GM13977 (cell line): ENCODE measurements around the gene FSTL4.

Source experiments
- DNase-seq: peaks from one replicate; pipeline ENCODE4 v3.0.0; 2012; ENCODE audit warnings: low spot score
- in situ Hi-C: fragments of 300-500 bp; cut with MboI; formaldehyde crosslinking; loops from one replicate; pipeline ENCODE4 v1.12.0; 2022; ENCODE audit warnings: low sequenced_read_pairs, low pct_unique_long_range_greater_than_20kb, mixed read lengths, inconsistent platforms; ENCODE audit not compliant: unreplicated experiment
- TF ChIP-seq, protein P1 (sequence below): IDR thresholded peaks from 2 replicates; pipeline ENCODE4 v1.5.1; 2012; ENCODE audit warnings: mild to moderate bottlenecking, control low read depth; ENCODE audit not compliant: insufficient read depth; ENCODE audit errors: extremely low read depth, missing control alignments

Gene FSTL4

DNA sequence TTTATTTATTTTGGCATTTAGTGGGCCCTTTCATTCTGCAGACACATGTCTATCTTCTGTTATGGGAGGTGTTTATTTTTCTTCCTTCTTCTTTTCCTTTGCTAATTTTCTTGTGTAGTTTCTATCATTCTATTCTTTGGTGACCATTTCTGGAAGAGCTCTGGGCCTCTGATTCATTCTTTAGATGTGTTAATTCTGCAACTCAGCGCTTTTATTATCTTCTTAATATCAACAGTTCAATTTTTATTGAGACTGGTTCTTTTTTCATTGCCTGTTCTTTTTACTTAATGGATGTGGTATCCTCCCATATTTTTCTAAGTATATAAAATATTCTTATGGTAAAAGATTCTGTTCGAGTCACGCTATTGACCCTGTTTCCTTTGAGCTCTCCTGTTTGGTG is 448.5 kb downstream of the FSTL4 start:
- in situ Hi-C loops, result no loop called here
- TF ChIP-seq, protein P1, sequence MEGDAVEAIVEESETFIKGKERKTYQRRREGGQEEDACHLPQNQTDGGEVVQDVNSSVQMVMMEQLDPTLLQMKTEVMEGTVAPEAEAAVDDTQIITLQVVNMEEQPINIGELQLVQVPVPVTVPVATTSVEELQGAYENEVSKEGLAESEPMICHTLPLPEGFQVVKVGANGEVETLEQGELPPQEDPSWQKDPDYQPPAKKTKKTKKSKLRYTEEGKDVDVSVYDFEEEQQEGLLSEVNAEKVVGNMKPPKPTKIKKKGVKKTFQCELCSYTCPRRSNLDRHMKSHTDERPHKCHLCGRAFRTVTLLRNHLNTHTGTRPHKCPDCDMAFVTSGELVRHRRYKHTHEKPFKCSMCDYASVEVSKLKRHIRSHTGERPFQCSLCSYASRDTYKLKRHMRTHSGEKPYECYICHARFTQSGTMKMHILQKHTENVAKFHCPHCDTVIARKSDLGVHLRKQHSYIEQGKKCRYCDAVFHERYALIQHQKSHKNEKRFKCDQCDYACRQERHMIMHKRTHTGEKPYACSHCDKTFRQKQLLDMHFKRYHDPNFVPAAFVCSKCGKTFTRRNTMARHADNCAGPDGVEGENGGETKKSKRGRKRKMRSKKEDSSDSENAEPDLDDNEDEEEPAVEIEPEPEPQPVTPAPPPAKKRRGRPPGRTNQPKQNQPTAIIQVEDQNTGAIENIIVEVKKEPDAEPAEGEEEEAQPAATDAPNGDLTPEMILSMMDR, result no peak
- no peak for DNase-seq

DNA sequence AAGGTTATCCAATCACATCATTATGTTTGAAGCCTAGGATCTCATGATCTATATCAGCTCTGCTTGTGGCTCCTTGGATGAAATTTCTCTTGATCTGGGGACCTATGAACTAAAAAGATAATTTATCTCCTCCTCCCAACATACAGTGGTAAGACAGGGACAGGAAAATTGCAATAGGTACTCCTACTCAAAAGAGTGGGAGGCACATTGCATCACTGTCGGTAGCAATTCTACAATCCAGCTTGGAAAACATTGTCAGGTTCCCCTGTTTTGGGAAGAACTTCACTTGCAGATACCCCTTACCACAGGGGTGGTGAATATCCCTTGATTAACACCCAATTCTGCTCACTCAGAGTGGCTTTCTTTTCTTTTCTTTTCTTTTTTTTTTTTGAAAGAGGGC is 452.8 kb downstream of the FSTL4 start:
- no peak for DNase-seq
- in situ Hi-C loops, result no loop called here
- TF ChIP-seq, protein P1, result no peak

DNA sequence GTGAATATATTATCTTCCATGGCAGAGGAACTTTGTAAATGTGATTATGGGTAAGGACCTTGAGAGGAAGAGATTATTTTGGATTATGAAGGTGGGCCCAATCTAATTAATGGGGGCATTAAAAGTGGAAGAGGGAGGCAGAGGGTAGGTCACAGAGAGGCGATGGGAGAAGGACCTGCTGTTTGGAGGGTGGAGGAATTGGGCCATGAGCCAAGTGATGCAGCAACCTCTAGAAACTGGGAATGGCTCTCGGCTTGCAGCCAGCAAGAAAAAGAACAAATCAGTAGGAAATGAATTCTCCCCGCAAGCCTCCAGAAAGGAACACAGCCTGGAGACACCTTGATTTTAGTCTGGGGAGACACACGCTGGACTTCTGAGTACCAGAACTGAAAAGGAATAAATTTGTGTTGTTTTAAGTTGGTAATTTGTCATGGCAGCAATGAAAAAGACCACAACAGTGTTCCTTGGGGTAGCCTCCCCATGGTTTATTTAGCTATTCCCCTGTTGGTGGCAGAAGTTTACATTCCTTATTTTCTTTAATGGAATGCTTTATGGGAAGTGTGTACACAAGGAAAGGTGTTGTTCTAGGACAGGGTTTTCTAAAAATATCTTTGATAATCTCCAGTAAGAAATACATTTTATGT is 456.9 kb downstream of the FSTL4 start:
- no peak for DNase-seq
- in situ Hi-C loops, result no loop called here
- TF ChIP-seq, protein P1, result no peak

DNA sequence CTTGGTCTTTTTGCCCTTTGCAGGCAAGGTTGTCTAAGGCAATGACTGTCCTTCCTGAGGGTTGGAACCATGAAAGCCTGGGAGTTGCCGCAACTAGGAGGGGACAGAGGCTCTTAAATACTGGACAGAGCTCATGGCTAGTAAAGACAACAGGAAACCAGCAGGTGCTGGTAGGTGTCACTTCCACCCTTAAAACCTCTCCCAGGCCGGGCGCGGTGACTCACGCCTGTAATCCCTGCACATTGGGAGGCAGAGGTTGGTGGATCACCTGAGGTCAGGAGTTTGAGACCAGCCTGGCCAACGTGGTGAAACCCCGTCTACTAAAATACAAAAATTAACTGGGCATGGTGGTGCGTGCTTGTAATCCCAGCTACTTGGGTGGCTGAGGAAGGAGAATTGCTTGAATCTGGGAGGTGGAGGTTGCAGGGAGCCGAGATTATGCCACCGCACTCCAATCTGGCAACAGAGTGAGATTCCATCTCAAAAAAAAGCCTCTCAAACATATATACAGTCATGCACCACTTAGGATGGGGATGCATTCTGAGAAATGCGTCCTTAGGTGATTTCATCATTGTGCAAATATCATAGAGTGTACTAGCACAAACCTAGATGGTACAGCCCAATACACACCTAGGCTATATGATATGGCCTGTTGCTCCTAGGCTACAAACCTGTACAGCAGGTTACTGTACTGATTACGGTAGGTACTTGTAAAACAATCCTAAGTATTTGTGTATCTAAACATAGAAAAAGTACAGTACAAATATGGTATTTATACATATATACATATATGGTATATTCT is 457.9 kb downstream of the FSTL4 start:
- TF ChIP-seq, protein P1, result no peak
- no peak for DNase-seq
- in situ Hi-C loops, result no loop called here

DNA sequence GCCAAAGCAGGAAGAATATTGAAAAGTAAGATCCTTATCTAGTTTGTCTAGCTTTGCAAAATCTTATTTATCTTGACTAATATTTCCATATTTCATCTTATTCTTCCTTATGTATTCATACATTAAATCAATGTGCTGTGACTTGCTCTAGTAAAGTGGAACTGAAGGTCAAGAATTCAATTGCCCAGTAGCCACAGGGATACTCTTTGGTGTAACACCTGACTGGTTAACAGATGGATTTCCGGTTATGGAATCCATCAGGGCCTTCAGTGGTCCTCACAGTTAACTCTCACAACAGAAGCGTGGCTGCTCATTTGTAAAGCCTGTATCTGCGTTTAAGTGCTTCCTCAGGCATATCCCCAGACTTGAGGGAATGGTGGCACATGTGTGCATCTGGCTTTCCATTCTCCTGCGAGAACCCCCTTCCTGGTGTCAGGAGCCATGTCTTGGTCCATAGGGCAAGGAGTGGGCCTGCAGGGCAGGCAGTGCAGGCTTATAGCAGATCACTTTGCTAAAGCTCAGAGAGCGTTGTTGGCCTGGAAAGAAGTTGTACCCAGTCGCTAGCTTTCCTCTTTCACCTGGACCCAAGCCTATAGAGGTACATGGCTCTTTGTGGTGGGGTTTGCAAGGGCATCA is 461.3 kb downstream of the FSTL4 start:
- TF ChIP-seq, protein P1, result no peak
- DNase-seq, result no peak
- in situ Hi-C loops, result no loop called here

DNA sequence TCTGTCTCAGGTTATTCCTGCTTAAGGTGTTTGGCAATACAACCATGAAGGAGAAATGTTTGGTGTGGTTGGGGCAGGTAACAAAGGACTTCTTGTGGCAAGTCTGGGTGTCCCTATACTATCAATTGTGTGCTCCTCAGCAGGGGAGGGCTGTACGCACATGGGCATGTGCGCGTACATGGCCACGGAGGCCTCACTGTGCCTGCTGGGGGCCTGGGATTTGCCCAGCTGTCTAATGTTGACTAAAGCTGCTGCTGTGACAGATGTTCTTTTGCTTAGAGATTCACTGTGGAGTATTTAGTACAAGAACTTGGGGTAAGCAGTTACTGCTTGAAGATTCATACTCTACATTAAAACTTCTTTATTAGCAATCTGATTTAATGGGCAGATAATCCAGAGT is 463.0 kb downstream of the FSTL4 start:
- in situ Hi-C loops, result no loop called here
- TF ChIP-seq, protein P1, result no peak
- no peak for DNase-seq
